IMR-90 (cell line): ENCODE data around the gene XIST.

Experiments used
- CEBPB ChIP-seq: IDR thresholded peaks from 2 replicates; pipeline ENCODE4 v1.6.1; 2012; ENCODE audit warnings: low read depth, low read length, improper control_type of control experiment
- FOS ChIP-seq: fragments of 150-350 bp; IDR thresholded peaks from 2 replicates; pipeline ENCODE4 v1.6.1; 2016; ENCODE audit warnings: low read depth, low read length
- MAFK ChIP-seq: IDR thresholded peaks from 2 replicates; pipeline ENCODE4 v1.6.1; 2012; ENCODE audit warnings: low read depth, low read length, improper control_type of control experiment
- MXI1 ChIP-seq: IDR thresholded peaks from 2 replicates; pipeline ENCODE4 v1.6.1; 2012; ENCODE audit warnings: low read depth, mild to moderate bottlenecking, low read length, moderate library complexity, borderline replicate concordance
- POLR2A ChIP-seq: IDR thresholded peaks from 2 replicates; pipeline ENCODE4 v1.6.1; 2012; ENCODE audit warnings: mild to moderate bottlenecking, low read depth, low read length
- RAD21 ChIP-seq: IDR thresholded peaks from 2 replicates; pipeline ENCODE4 v1.6.1; 2012; ENCODE audit warnings: low read length, improper control_type of control experiment
- TF ChIP-seq, protein P1 (sequence below): conservative IDR thresholded peaks from 2 replicates; pipeline ENCODE4 v1.5.1; 2012; ENCODE audit warnings: mild to moderate bottlenecking, low read depth, low read length, improper control_type of control experiment
- TF ChIP-seq, protein P2 (sequence below): fragments of 150-350 bp; IDR thresholded peaks from 2 replicates; pipeline ENCODE4 v1.6.1; 2017; ENCODE audit warnings: mild to moderate bottlenecking, antibody characterized with exemption, low read length, low read depth

DNA sequence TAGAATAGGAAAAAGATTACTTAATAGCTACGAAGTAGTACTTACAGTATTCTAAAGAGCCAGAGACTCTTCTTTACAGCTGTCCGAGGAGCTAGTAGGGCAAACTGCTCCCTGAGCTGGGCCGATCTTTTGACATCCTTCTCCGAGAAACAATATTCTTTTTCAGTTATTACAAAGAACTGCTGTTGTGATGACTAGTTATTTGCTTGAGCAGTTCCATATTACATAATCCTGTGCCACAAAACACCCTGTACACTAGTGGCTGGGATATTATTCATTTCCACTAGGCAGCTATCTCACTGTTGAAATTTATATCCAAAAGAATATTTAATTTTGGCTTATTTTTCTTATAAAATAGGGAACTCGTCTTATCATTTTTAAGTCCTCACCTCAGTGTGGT lies 11.2 kb downstream of the XIST start:
- no peak for TF ChIP-seq RAD21
- TF ChIP-seq, protein P1, sequence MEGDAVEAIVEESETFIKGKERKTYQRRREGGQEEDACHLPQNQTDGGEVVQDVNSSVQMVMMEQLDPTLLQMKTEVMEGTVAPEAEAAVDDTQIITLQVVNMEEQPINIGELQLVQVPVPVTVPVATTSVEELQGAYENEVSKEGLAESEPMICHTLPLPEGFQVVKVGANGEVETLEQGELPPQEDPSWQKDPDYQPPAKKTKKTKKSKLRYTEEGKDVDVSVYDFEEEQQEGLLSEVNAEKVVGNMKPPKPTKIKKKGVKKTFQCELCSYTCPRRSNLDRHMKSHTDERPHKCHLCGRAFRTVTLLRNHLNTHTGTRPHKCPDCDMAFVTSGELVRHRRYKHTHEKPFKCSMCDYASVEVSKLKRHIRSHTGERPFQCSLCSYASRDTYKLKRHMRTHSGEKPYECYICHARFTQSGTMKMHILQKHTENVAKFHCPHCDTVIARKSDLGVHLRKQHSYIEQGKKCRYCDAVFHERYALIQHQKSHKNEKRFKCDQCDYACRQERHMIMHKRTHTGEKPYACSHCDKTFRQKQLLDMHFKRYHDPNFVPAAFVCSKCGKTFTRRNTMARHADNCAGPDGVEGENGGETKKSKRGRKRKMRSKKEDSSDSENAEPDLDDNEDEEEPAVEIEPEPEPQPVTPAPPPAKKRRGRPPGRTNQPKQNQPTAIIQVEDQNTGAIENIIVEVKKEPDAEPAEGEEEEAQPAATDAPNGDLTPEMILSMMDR: no peak
- TF ChIP-seq CEBPB: no peak
- no peak for TF ChIP-seq POLR2A
- TF ChIP-seq, protein P2, sequence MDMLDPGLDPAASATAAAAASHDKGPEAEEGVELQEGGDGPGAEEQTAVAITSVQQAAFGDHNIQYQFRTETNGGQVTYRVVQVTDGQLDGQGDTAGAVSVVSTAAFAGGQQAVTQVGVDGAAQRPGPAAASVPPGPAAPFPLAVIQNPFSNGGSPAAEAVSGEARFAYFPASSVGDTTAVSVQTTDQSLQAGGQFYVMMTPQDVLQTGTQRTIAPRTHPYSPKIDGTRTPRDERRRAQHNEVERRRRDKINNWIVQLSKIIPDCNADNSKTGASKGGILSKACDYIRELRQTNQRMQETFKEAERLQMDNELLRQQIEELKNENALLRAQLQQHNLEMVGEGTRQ: no peak
- TF ChIP-seq FOS: no peak
- TF ChIP-seq MAFK: no peak
- TF ChIP-seq MXI1: no peak
